HL-60 (cell line): ENCODE results near the gene CBX1.

Experiments
- POLR2AphosphoS5 ChIP-seq: IDR thresholded peaks from 2 replicates; pipeline ENCODE4 v1.6.1; 2012; ENCODE audit warnings: low read depth
- TF ChIP-seq, protein P1 (sequence below): IDR thresholded peaks from one replicate; pipeline ENCODE4 v1.5.1; 2011; ENCODE audit warnings: low read length, control low read depth, inconsistent platforms; ENCODE audit not compliant: insufficient read depth
- TF ChIP-seq, protein P2 (sequence below): IDR thresholded peaks from 2 replicates; pipeline ENCODE4 v1.6.1; 2012; ENCODE audit warnings: low read depth; ENCODE audit not compliant: insufficient replicate concordance

DNA sequence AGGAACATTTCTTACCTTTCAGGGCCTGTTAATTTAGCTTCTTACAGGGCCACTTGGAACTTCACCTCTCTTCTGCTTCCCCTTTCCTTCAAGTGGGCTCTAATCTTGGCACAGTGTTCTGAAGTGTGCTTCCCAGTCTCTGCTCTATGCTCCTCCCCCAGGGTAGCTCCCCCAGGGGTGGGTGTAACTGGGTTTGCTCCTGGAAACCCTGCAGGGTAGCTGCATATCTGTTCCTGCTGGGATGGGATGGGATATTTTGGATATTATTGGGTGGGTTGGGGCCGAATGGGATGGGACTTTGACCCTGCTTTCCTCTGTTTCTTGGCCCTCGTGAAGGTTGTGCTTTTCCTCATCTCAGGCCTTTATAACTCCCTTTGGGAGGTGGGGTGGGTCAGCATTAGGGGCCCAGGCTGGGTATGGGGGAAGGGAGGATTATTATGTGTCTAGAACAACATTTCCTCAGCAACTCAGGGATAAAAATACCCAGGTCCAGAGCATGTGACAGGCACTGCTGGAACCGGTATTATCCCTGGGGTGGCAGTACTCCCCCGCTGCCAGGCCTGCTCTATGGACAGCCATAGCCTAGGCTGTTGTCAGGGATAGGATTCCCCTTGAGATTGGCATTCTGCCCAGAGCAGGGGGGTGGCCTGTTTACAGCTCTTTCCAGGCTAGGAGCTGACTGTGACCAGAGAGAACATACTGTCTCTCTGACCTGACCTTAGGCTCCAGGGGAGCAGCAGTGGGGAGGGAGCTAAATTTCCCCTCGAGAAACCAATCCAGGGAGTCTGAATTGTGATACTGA, 48.1 kb downstream of the CBX1 start:
- TF ChIP-seq POLR2AphosphoS5: no peak
- TF ChIP-seq, protein P1, sequence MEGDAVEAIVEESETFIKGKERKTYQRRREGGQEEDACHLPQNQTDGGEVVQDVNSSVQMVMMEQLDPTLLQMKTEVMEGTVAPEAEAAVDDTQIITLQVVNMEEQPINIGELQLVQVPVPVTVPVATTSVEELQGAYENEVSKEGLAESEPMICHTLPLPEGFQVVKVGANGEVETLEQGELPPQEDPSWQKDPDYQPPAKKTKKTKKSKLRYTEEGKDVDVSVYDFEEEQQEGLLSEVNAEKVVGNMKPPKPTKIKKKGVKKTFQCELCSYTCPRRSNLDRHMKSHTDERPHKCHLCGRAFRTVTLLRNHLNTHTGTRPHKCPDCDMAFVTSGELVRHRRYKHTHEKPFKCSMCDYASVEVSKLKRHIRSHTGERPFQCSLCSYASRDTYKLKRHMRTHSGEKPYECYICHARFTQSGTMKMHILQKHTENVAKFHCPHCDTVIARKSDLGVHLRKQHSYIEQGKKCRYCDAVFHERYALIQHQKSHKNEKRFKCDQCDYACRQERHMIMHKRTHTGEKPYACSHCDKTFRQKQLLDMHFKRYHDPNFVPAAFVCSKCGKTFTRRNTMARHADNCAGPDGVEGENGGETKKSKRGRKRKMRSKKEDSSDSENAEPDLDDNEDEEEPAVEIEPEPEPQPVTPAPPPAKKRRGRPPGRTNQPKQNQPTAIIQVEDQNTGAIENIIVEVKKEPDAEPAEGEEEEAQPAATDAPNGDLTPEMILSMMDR: no peak
- TF ChIP-seq, protein P2, sequence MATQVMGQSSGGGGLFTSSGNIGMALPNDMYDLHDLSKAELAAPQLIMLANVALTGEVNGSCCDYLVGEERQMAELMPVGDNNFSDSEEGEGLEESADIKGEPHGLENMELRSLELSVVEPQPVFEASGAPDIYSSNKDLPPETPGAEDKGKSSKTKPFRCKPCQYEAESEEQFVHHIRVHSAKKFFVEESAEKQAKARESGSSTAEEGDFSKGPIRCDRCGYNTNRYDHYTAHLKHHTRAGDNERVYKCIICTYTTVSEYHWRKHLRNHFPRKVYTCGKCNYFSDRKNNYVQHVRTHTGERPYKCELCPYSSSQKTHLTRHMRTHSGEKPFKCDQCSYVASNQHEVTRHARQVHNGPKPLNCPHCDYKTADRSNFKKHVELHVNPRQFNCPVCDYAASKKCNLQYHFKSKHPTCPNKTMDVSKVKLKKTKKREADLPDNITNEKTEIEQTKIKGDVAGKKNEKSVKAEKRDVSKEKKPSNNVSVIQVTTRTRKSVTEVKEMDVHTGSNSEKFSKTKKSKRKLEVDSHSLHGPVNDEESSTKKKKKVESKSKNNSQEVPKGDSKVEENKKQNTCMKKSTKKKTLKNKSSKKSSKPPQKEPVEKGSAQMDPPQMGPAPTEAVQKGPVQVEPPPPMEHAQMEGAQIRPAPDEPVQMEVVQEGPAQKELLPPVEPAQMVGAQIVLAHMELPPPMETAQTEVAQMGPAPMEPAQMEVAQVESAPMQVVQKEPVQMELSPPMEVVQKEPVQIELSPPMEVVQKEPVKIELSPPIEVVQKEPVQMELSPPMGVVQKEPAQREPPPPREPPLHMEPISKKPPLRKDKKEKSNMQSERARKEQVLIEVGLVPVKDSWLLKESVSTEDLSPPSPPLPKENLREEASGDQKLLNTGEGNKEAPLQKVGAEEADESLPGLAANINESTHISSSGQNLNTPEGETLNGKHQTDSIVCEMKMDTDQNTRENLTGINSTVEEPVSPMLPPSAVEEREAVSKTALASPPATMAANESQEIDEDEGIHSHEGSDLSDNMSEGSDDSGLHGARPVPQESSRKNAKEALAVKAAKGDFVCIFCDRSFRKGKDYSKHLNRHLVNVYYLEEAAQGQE: no peak
